ENCODE data around the gene CYP2R1. TPM values are rescaled to one million over a fixed set of nuclear protein-coding genes. Genes with fewer than 3 reads are reported as not detected.

The CYP2R1 gene
- total RNA-seq, 1 donor from 2014 or later: 29.9 TPM

DNA sequence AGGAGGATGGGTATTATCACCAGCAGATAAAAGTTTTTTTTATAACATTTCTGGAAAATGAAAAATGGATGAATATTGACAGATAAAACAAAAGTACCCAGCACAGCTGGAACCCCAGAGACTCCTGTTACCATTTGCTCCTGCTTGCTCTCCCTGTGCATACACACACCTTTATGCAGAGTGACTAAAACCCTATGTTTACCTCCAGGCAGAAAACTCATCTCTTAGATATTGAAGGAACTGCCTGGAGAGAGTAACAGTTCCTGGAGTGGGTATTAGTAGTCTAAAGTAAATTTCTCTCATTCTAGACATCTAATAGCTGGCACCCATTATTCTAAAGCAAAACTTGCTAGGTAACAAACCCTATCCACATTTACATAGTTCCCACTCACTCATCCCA lies 38.0 kb downstream of the CYP2R1 start:
- Mint-ChIP-seq H3K36me3 (peaks cover 2% of the 10 kb centered on the region), H3K4me3 (no peak overlapping the region), H3K4me1 (peaks cover 10% of the 10 kb centered on the region), H3K27ac (no peak overlapping the region), H3K27me3 (ENCODE audit: insufficient read depth, low read depth) (no peaks in the 10 kb centered on the region), H3K9me3 (no peaks in the 10 kb centered on the region)
- Histone ChIP-seq H3K9ac (no peak overlapping the region), H4K20me1 (ENCODE audit: low read depth) (no peaks in the 10 kb centered on the region), H3F3A (ENCODE audit: low read depth) (no peaks in the 10 kb centered on the region), H2AFZ (replicated peaks) (no peak overlapping the region), H3K27ac (no peak overlapping the region), H3K79me2 (ENCODE audit: low read depth) (no peaks in the 10 kb centered on the region), H3K27me3 (no peaks in the 10 kb centered on the region), H3K36me3 (no peaks in the 10 kb centered on the region), H3K4me1 (peaks cover 8% of the 10 kb centered on the region), H3K4me3 (no peak overlapping the region), H3K9me3 (ENCODE audit: low read depth) (no peaks in the 10 kb centered on the region), H3K4me2 (no peak overlapping the region)
- TF ChIP-seq, protein P1, sequence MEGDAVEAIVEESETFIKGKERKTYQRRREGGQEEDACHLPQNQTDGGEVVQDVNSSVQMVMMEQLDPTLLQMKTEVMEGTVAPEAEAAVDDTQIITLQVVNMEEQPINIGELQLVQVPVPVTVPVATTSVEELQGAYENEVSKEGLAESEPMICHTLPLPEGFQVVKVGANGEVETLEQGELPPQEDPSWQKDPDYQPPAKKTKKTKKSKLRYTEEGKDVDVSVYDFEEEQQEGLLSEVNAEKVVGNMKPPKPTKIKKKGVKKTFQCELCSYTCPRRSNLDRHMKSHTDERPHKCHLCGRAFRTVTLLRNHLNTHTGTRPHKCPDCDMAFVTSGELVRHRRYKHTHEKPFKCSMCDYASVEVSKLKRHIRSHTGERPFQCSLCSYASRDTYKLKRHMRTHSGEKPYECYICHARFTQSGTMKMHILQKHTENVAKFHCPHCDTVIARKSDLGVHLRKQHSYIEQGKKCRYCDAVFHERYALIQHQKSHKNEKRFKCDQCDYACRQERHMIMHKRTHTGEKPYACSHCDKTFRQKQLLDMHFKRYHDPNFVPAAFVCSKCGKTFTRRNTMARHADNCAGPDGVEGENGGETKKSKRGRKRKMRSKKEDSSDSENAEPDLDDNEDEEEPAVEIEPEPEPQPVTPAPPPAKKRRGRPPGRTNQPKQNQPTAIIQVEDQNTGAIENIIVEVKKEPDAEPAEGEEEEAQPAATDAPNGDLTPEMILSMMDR (IDR thresholded peaks at IDR 0.05): no peak
- TF ChIP-seq EZH2phosphoT487 (IDR thresholded peaks at IDR 0.05) (no peak), EZH2 (IDR thresholded peaks at IDR 0.05) (no peak)
- DNase-seq (ENCODE audit: low spot score): no peak

DNA sequence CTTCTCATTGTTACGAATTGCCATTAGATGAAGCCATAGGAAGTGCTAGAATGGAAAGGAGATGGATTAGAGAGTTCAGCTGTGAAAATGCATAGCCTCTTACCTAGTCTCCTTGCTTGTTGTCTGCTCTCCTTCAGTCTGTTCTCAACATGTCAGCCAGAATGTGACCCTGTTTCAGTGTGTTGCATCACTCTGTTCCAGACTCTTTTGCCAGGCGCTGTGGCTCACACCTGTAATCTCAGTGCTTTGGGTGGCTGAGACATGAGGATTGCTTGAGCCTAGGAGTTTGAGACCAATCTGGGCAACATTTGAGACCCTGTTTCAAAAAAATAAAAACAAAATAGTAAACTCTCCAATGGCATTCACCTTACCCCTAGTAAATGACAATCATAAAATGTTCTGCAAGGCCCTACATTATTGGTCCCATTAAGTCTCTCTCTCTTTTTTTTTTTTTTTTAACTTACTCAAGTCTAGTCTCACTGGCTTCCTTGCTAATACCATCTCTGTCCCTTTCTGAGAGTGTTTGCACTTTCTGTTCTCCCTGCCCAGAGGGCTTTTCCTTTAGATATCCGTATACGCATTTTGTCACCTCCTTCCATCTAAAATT lies 39.4 kb downstream of the CYP2R1 start:
- Mint-ChIP-seq H3K27ac (no peak overlapping the region), H3K9me3 (no peaks in the 10 kb centered on the region), H3K4me3 (no peak overlapping the region), H3K27me3 (ENCODE audit: insufficient read depth, low read depth) (no peaks in the 10 kb centered on the region), H3K36me3 (peaks cover 2% of the 10 kb centered on the region), H3K4me1 (peaks cover 10% of the 10 kb centered on the region)
- no peaks in the 10 kb centered on the region for H3K79me2 ChIP-seq (ENCODE audit: low read depth)
- H3K27me3 ChIP-seq: no peaks in the 10 kb centered on the region
- TF ChIP-seq EZH2phosphoT487 (IDR thresholded peaks at IDR 0.05) (no peak), EZH2 (IDR thresholded peaks at IDR 0.05) (no peak)
- TF ChIP-seq, protein P1 (IDR thresholded peaks at IDR 0.05): no peak
- H3K9me3 ChIP-seq (ENCODE audit: low read depth): no peaks in the 10 kb centered on the region
- H2AFZ ChIP-seq (replicated peaks): no peak overlapping the region
- no peak overlapping the region for H3K4me2 ChIP-seq
- H4K20me1 ChIP-seq (ENCODE audit: low read depth): no peaks in the 10 kb centered on the region
- H3K36me3 ChIP-seq: no peaks in the 10 kb centered on the region
- H3K4me1 ChIP-seq: peaks cover 7% of the 10 kb centered on the region
- DNase-seq (ENCODE audit: low spot score): no peak
- H3K27ac ChIP-seq: no peak overlapping the region
- H3F3A ChIP-seq (ENCODE audit: low read depth): no peaks in the 10 kb centered on the region
- H3K9ac ChIP-seq: no peak overlapping the region
- no peak overlapping the region for H3K4me3 ChIP-seq

DNA sequence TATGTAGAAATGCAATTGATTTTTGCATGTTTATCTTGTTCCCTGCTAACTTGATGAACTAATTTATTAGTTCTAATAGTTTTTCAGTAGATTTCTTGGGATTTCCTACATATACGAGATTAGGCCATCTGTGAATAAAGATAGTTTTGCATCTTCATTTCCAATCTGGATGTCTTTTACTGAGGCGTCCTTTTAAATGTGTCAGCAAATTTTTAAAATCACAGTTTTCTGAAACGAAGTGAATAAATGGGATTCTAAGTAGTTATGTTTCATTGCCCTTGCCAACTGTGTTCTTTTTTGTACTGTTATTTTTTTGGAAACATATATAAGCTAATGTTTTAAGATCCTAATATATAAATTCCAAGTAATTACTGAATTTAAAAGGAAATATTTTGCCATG lies 50.0 kb downstream of the CYP2R1 start:
- H3K27me3 ChIP-seq: no peaks in the 10 kb centered on the region
- H3K36me3 Mint-ChIP-seq: peaks cover 26% of the 10 kb centered on the region
- H3K4me2 ChIP-seq: no peak overlapping the region
- H3F3A ChIP-seq (ENCODE audit: low read depth): no peaks in the 10 kb centered on the region
- TF ChIP-seq EZH2phosphoT487 (IDR thresholded peaks at IDR 0.05) (no peak), EZH2 (IDR thresholded peaks at IDR 0.05) (no peak)
- TF ChIP-seq, protein P1 (IDR thresholded peaks at IDR 0.05): no peak
- no peaks in the 10 kb centered on the region for H4K20me1 ChIP-seq (ENCODE audit: low read depth)
- no peak overlapping the region for H3K4me3 ChIP-seq
- DNase-seq (ENCODE audit: low spot score): no peak
- no peaks in the 10 kb centered on the region for H3K27me3 Mint-ChIP-seq (ENCODE audit: insufficient read depth, low read depth)
- no peaks in the 10 kb centered on the region for H3K36me3 ChIP-seq
- no peak overlapping the region for H2AFZ ChIP-seq (replicated peaks)
- H3K27ac ChIP-seq: no peak overlapping the region
- no peak overlapping the region for H3K27ac Mint-ChIP-seq
- H3K4me1 ChIP-seq: no peaks in the 10 kb centered on the region
- H3K4me1 Mint-ChIP-seq: no peaks in the 10 kb centered on the region
- no peaks in the 10 kb centered on the region for H3K9me3 ChIP-seq (ENCODE audit: low read depth)
- H3K9ac ChIP-seq: no peak overlapping the region
- H3K4me3 Mint-ChIP-seq: no peak overlapping the region
- no peaks in the 10 kb centered on the region for H3K79me2 ChIP-seq (ENCODE audit: low read depth)
- peaks cover 2% of the 10 kb centered on the region for H3K9me3 Mint-ChIP-seq
